Neural progenitor cell (in vitro differentiated cells): ENCODE measurements around the gene CNTN5.

ENCODE experiments used
- EZH2phosphoT487 ChIP-seq: fragments of 200-600 bp; sonication (generic); IDR thresholded peaks from 2 replicates; pipeline ENCODE4 v1.6.1; 2017; ENCODE audit warnings: antibody characterized with exemption
- TF ChIP-seq, protein P1 (sequence below): fragments of 200-600 bp; sonication (generic); IDR thresholded peaks from 2 replicates; pipeline ENCODE4 v1.5.1; 2017; ENCODE audit warnings: antibody characterized with exemption, mild to moderate bottlenecking

GRCh38 chr11:99987821-99988470, 967.2 kb downstream of the CNTN5 start:
- TF ChIP-seq, protein P1, sequence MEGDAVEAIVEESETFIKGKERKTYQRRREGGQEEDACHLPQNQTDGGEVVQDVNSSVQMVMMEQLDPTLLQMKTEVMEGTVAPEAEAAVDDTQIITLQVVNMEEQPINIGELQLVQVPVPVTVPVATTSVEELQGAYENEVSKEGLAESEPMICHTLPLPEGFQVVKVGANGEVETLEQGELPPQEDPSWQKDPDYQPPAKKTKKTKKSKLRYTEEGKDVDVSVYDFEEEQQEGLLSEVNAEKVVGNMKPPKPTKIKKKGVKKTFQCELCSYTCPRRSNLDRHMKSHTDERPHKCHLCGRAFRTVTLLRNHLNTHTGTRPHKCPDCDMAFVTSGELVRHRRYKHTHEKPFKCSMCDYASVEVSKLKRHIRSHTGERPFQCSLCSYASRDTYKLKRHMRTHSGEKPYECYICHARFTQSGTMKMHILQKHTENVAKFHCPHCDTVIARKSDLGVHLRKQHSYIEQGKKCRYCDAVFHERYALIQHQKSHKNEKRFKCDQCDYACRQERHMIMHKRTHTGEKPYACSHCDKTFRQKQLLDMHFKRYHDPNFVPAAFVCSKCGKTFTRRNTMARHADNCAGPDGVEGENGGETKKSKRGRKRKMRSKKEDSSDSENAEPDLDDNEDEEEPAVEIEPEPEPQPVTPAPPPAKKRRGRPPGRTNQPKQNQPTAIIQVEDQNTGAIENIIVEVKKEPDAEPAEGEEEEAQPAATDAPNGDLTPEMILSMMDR: no peak
- TF ChIP-seq EZH2phosphoT487: no peak
